RPMI7951 (cell line): ENCODE data around the gene LRCH1. TPM values are rescaled to one million over a fixed set of nuclear protein-coding genes. Genes with fewer than 3 reads are reported as not detected.

ENCODE experiments used
- DNase-seq: peaks from one replicate; pipeline ENCODE4 v3.0.0-alpha.2; 2012; ENCODE audit warnings: low read depth
- total RNA-seq: library from RNA; depleted of rRNA; stranded (reverse); fragments of >200 nt; shearing (Covaris generic); gene quantifications from 2 replicates; pipeline ENCODE4 v1.2.3, GENCODE V29; 2014

LRCH1 gene
- total RNA-seq, 1 experiment from 2014 or later, result 5.8 TPM

- no peak for DNase-seq
Observed at GRCh38 chr13:46592385-46592784, 39.4 kb downstream of the LRCH1 start.

GRCh38 chr13:46593398-46593797 lies 40.4 kb downstream of the LRCH1 start:
- no peak for DNase-seq

- DNase-seq, result no peak
Observed at GRCh38 chr13:46594374-46595078, 41.6 kb downstream of the LRCH1 start.

- peak; percentile 69 for DNase-seq
Observed at GRCh38 chr13:46595136-46595884, 42.3 kb downstream of the LRCH1 start.

- no peak for DNase-seq
Observed at GRCh38 chr13:46595885-46596275, 42.9 kb downstream of the LRCH1 start.

- DNase-seq, result peak; percentile 25
Observed at GRCh38 chr13:46596466-46596865, 43.5 kb downstream of the LRCH1 start.

- DNase-seq, result no peak
Observed at GRCh38 chr13:46598140-46598819, 45.3 kb downstream of the LRCH1 start.

- no peak for DNase-seq
Observed at GRCh38 chr13:46598820-46599180, 45.8 kb downstream of the LRCH1 start.

- DNase-seq, result no peak
Observed at GRCh38 chr13:46600943-46601311, 48.0 kb downstream of the LRCH1 start.

GRCh38 chr13:46602531-46602930 lies 49.6 kb downstream of the LRCH1 start:
- DNase-seq, result no peak

- DNase-seq, result no peak
Observed at GRCh38 chr13:46603165-46603603, 50.2 kb downstream of the LRCH1 start.

GRCh38 chr13:46604226-46604990 lies 51.4 kb downstream of the LRCH1 start:
- DNase-seq, result no peak

- DNase-seq, result no peak
Observed at GRCh38 chr13:46605076-46605824, 52.3 kb downstream of the LRCH1 start.

GRCh38 chr13:46605825-46606554 lies 53.0 kb downstream of the LRCH1 start:
- peak; percentile 46 for DNase-seq

GRCh38 chr13:46606970-46607369 lies 54.0 kb downstream of the LRCH1 start:
- no peak for DNase-seq

GRCh38 chr13:46607768-46608564 lies 55.0 kb downstream of the LRCH1 start:
- DNase-seq, result no peak

- DNase-seq, result no peak
Observed at GRCh38 chr13:46609052-46609451, 56.1 kb downstream of the LRCH1 start.

- no peak for DNase-seq
Observed at GRCh38 chr13:46609726-46610125, 56.8 kb downstream of the LRCH1 start.

- no peak for DNase-seq
Observed at GRCh38 chr13:46612267-46612666, 59.3 kb downstream of the LRCH1 start.
